Upper lobe of left lung (tissue), 4 donors: ENCODE results near the gene RABL2B.
"Not testable (repeated sequence)": the region's sequence is repeated elsewhere in the genome, so short reads cannot be mapped to it uniquely, and the experiment has no call there.

Experiments used
- POLR2AphosphoS5 ChIP-seq, 2 donors: sonication (generic); formaldehyde crosslinking; IDR thresholded peaks; one replicate each; pipeline ENCODE4 v1.5.1; 2017; ENCODE audit warnings: antibody characterized with exemption in 2 of 2
- TF ChIP-seq, protein P1 (sequence below), 6 experiments: fragments of 450-650 bp in 4 of 6; fragments of 200-600 bp in 2 of 6; sonication (generic) in 2 of 6; IDR thresholded peaks; one replicate each; pipeline ENCODE4 v1.5.1; 2016 to 2019; ENCODE audit warnings: antibody characterized with exemption in 6 of 6

DNA sequence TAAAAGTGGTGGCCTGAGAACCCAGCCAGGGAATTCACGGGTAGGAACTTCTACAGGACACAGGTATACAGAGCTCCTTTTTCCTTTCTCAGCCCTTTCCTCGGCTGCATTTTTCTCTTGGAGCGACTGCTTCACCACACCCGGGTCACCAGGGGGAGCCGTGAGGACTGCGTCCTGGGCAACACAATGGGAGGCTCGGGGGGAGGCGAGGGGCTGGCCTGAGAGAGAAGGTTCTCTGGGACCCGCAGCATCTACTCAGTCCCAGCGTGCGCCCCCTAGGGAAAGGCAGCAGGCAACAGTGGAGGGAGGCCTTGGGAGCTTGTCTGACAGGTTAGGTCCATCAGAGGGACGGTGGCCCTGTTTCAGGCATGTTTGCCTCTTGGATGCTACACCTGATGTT lies 8.3 kb downstream of the RABL2B start:
- TF ChIP-seq, protein P1, sequence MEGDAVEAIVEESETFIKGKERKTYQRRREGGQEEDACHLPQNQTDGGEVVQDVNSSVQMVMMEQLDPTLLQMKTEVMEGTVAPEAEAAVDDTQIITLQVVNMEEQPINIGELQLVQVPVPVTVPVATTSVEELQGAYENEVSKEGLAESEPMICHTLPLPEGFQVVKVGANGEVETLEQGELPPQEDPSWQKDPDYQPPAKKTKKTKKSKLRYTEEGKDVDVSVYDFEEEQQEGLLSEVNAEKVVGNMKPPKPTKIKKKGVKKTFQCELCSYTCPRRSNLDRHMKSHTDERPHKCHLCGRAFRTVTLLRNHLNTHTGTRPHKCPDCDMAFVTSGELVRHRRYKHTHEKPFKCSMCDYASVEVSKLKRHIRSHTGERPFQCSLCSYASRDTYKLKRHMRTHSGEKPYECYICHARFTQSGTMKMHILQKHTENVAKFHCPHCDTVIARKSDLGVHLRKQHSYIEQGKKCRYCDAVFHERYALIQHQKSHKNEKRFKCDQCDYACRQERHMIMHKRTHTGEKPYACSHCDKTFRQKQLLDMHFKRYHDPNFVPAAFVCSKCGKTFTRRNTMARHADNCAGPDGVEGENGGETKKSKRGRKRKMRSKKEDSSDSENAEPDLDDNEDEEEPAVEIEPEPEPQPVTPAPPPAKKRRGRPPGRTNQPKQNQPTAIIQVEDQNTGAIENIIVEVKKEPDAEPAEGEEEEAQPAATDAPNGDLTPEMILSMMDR (IDR thresholded peaks at IDR 0.05) = peak in 4 of 6 experiments; percentile 25 to 54 (median 34)
- not testable (repeated sequence) for TF ChIP-seq POLR2AphosphoS5 (IDR thresholded peaks at IDR 0.05)
